MCF 10A (cell line): Measurements from ENCODE around the gene SLC6A5. TPM values are rescaled to one million over a fixed set of nuclear protein-coding genes. Genes with fewer than 3 reads are reported as not detected.

Source experiments
- BruUV-seq: library from RNA; stranded (reverse); fragments of 400-500 nt; replicated peaks from 2 replicates; lab custom pipeline; 2021; lab: Mats Ljungman, UMichigan
- CTCF ChIA-PET: fragments of 300-600 bp; sonication (Branson Sonifier 250); formaldehyde crosslinking; extraction: SDS; loops from one replicate; lab custom pipeline; 2021; ENCODE audit warnings: antibody characterized with exemption, inconsistent platforms; lab: Yijun Ruan, JAX
- POLR2A ChIA-PET: fragments of 300-600, 350-650 bp; sonication (Branson Sonifier 250); formaldehyde crosslinking; extraction: SDS; loops from one replicate; lab custom pipeline; 2020; ENCODE audit warnings: antibody characterized with exemption, inconsistent platforms; lab: Yijun Ruan, JAX
- DNase-seq: peaks from one replicate; pipeline ENCODE4 v3.0.0-alpha.2; 2018; ENCODE audit not compliant: unreplicated experiment
- H3K27ac Mint-ChIP-seq: one replicate; pipeline ENCODE4 v1.8.0; 2022; ENCODE audit warnings: mild to moderate bottlenecking, low read depth, mixed read lengths; ENCODE audit not compliant: unreplicated experiment
- H3K27me3 Mint-ChIP-seq: one replicate; pipeline ENCODE4 v1.8.0; 2022; ENCODE audit warnings: mixed read lengths; ENCODE audit not compliant: insufficient read depth, unreplicated experiment
- H3K36me3 Mint-ChIP-seq: one replicate; pipeline ENCODE4 v1.8.0; 2022; ENCODE audit warnings: mild to moderate bottlenecking, moderate library complexity, mixed read lengths; ENCODE audit not compliant: insufficient read depth, unreplicated experiment
- H3K4me1 Mint-ChIP-seq: one replicate; pipeline ENCODE4 v1.8.0; 2022; ENCODE audit warnings: mixed read lengths; ENCODE audit not compliant: insufficient read depth, unreplicated experiment
- H3K4me3 Mint-ChIP-seq: one replicate; pipeline ENCODE4 v1.8.0; 2022; ENCODE audit warnings: mild to moderate bottlenecking, moderate library complexity, mixed read lengths; ENCODE audit not compliant: unreplicated experiment
- H3K9me3 Mint-ChIP-seq: one replicate; pipeline ENCODE4 v1.8.0; 2022; ENCODE audit warnings: mixed read lengths; ENCODE audit not compliant: unreplicated experiment
- intact Hi-C: fragments of 100-400 bp; cut with micrococcal nuclease; formaldehyde crosslinking; loops from 2 replicates; pipeline ENCODE4 v1.14.1; 2022
- total RNA-seq: library from RNA; stranded (reverse); gene quantifications from 2 replicates; pipeline ENCODE4 v1.2.3, GENCODE V29; 2022
- TF ChIP-seq, protein P1 (sequence below): fragments of 200-600 bp; IDR thresholded peaks from one replicate; pipeline ENCODE4 v1.8.0; 2022; ENCODE audit warnings: antibody characterized with exemption, mild to moderate bottlenecking; ENCODE audit not compliant: unreplicated experiment

Gene SLC6A5
- total RNA-seq, 1 experiment from 2014 or later = not detected

DNA sequence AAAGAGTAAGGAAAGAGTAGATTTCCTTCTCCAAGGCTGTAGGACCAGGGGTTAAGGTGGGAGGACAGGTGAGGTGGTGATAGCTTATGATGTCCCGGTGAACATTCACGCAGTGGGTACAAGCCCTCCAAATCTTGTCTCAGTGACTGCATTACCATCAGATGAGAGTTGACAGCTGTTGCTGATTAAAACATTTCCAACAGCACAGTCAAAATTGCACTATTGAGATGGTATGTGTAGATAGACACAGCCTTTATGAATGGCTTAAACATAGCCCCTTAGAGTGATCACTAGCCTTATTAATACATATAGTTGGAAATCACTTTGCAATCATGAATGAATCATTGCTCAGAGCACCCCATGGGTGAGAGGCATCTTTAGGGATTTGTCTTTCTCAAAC lies 77.2 kb downstream of the SLC6A5 start:
- no peaks in the 10 kb centered on the region for H3K4me1 Mint-ChIP-seq
- intact Hi-C loops = no loop called here
- TF ChIP-seq, protein P1, sequence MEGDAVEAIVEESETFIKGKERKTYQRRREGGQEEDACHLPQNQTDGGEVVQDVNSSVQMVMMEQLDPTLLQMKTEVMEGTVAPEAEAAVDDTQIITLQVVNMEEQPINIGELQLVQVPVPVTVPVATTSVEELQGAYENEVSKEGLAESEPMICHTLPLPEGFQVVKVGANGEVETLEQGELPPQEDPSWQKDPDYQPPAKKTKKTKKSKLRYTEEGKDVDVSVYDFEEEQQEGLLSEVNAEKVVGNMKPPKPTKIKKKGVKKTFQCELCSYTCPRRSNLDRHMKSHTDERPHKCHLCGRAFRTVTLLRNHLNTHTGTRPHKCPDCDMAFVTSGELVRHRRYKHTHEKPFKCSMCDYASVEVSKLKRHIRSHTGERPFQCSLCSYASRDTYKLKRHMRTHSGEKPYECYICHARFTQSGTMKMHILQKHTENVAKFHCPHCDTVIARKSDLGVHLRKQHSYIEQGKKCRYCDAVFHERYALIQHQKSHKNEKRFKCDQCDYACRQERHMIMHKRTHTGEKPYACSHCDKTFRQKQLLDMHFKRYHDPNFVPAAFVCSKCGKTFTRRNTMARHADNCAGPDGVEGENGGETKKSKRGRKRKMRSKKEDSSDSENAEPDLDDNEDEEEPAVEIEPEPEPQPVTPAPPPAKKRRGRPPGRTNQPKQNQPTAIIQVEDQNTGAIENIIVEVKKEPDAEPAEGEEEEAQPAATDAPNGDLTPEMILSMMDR = no peak
- H3K4me3 Mint-ChIP-seq = no peak overlapping the region
- ChIA-PET CTCF (interaction anchor here (0.6 to 0.8 kb wide), 3 partner anchors 33 to 1176 kb away, joined by 3 to 6 read pairs (median 3); no protein-coding TSS in a partner anchor), POLR2A (no interaction called here)
- no TSS peak for BruUV-seq
- H3K36me3 Mint-ChIP-seq = no peaks in the 10 kb centered on the region
- H3K27ac Mint-ChIP-seq = no peak overlapping the region
- DNase-seq = no peak
- H3K27me3 Mint-ChIP-seq = peaks cover 36% of the 10 kb centered on the region
- H3K9me3 Mint-ChIP-seq = no peaks in the 10 kb centered on the region

DNA sequence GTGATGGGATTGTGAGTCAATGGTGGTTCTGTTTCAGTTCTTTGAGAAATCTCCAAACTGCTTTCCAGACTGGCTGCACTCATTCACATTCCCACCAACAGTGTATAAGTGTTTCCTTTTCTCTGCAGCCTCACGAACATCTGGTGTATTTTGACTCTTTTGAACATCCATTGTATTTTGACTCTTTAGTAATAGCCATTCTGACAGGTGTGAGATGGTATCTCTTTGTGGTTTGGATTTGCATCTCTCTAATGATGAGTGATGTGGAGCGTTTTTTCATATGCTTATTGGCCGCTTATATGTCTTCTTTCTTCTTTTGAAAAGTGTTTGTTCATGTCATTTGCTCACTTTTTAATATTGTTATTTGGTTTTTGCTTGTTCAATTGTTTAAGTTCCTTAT lies 89.4 kb downstream of the SLC6A5 start:
- no peaks in the 10 kb centered on the region for H3K4me1 Mint-ChIP-seq
- DNase-seq = no peak
- H3K27ac Mint-ChIP-seq = no peak overlapping the region
- H3K4me3 Mint-ChIP-seq = no peak overlapping the region
- TF ChIP-seq, protein P1 = no peak
- H3K27me3 Mint-ChIP-seq = no peaks in the 10 kb centered on the region
- CTCF ChIA-PET = no interaction called here
- H3K36me3 Mint-ChIP-seq = no peaks in the 10 kb centered on the region
- H3K9me3 Mint-ChIP-seq = peaks cover 2% of the 10 kb centered on the region
- no TSS peak for BruUV-seq
- POLR2A ChIA-PET = no interaction called here
- intact Hi-C loops = no loop called here

DNA sequence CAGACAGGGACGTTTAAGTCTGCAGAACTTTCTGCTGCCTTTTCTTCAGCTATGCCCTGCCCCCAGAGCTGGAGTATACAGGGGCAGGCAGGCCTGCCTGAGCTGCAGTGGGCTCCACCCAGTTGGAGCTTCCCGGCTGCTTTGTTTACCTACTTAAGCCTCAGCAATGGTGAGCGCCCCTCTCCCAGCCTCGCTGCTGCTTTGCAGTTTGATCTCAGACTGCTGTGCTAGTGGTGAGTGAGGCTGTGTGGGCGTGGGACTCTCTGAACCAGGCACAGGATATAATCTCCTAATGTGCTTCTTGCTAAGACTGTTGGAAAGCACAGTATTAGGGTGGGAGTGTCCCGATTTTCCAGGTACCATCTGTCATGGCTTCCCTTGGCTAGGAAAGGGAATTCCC lies 108.5 kb downstream of the SLC6A5 start:
- DNase-seq = no peak
- Mint-ChIP-seq H3K36me3 (no peaks in the 10 kb centered on the region), H3K4me1 (no peaks in the 10 kb centered on the region), H3K4me3 (no peak overlapping the region), H3K9me3 (peaks cover 18% of the 10 kb centered on the region), H3K27ac (no peak overlapping the region), H3K27me3 (no peaks in the 10 kb centered on the region)
- ChIA-PET CTCF (no interaction called here), POLR2A (no interaction called here)
- BruUV-seq = no TSS peak
- intact Hi-C loops = no loop called here
- TF ChIP-seq, protein P1 = no peak

Other genes with a start within 250 kb of the SLC6A5 start
- gene HTATIP2, start 235.9 kb upstream of the SLC6A5 start, total RNA-seq = 42.5 and 55.8 TPM in 2 replicates
- gene PRMT3, start 211.9 kb upstream of the SLC6A5 start, total RNA-seq = 45.1 and 60.1 TPM in 2 replicates
- not detected in 2 replicates for gene NELL1, start 70.0 kb downstream of the SLC6A5 start, total RNA-seq